DMS114 treated with DMSO at 0.1 percent for 48 hours (cell line): ENCODE results near the gene PCSK6.
"Not testable (repeated sequence)": the region's sequence is repeated elsewhere in the genome, so short reads cannot be mapped to it uniquely, and the experiment has no call there.

Source experiments
- DNase-seq: peaks from one replicate; lab custom pipeline; 2025; ENCODE audit not compliant: unreplicated experiment; lab: John Stamatoyannopoulos, UW

Gene PCSK6

GRCh38 chr15:101333907-101334789 lies 155.4 kb downstream of the PCSK6 start:
- not testable (repeated sequence) for DNase-seq

GRCh38 chr15:101332061-101332467 lies 157.4 kb downstream of the PCSK6 start:
- DNase-seq: no peak

- no peak for DNase-seq
These were observed 159.6 kb downstream of the PCSK6 start for GRCh38 chr15:101329867-101330380.

GRCh38 chr15:101329309-101329863 lies 160.1 kb downstream of the PCSK6 start:
- no peak for DNase-seq

- DNase-seq: no peak
These were observed 161.5 kb downstream of the PCSK6 start for GRCh38 chr15:101328001-101328400.

- DNase-seq: no peak
These were observed 162.3 kb downstream of the PCSK6 start for GRCh38 chr15:101327147-101327740.

GRCh38 chr15:101326462-101327146 lies 162.9 kb downstream of the PCSK6 start:
- no peak for DNase-seq

- DNase-seq: no peak
These were observed 163.5 kb downstream of the PCSK6 start for GRCh38 chr15:101326026-101326315.

GRCh38 chr15:101325263-101326025 lies 164.1 kb downstream of the PCSK6 start:
- DNase-seq: no peak

- no peak for DNase-seq
These were observed 164.9 kb downstream of the PCSK6 start for GRCh38 chr15:101324524-101325177.

- no peak for DNase-seq
These were observed 165.5 kb downstream of the PCSK6 start for GRCh38 chr15:101323793-101324523.

GRCh38 chr15:101322854-101323477 lies 166.5 kb downstream of the PCSK6 start:
- no peak for DNase-seq

- no peak for DNase-seq
These were observed 167.4 kb downstream of the PCSK6 start for GRCh38 chr15:101322016-101322695.

GRCh38 chr15:101320501-101321052 lies 168.9 kb downstream of the PCSK6 start:
- no peak for DNase-seq

GRCh38 chr15:101318839-101319238 lies 170.7 kb downstream of the PCSK6 start:
- no peak for DNase-seq

GRCh38 chr15:101318147-101318819 lies 171.2 kb downstream of the PCSK6 start:
- DNase-seq: no peak

GRCh38 chr15:101317336-101317872 lies 172.1 kb downstream of the PCSK6 start:
- DNase-seq: no peak
